ENCODE results near the gene CRELD1.

DNA sequence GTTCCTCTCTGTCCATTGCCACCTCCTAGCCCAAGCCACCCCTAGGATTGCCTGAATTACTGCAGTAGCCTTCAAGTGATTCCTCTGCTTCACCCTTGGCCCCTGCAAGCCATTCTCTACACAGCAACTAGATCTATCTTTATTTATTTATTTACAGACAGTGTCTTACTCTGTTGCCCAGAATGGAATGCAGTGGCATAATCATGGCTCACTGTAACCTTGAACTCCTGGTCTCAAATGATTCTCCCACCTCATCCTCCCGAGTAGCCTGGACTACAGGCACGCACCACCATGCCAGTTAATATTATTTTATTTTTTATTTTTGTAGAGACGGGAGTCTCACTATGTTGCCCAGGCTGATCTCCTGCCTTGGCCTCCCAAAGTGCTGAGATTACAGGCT, 45.1 kb upstream of the CRELD1 start:
- no peak for TF ChIP-seq GATA2 (CRISPR knock-in tag; IDR thresholded peaks at IDR 0.05)
- TF ChIP-seq, protein P1, sequence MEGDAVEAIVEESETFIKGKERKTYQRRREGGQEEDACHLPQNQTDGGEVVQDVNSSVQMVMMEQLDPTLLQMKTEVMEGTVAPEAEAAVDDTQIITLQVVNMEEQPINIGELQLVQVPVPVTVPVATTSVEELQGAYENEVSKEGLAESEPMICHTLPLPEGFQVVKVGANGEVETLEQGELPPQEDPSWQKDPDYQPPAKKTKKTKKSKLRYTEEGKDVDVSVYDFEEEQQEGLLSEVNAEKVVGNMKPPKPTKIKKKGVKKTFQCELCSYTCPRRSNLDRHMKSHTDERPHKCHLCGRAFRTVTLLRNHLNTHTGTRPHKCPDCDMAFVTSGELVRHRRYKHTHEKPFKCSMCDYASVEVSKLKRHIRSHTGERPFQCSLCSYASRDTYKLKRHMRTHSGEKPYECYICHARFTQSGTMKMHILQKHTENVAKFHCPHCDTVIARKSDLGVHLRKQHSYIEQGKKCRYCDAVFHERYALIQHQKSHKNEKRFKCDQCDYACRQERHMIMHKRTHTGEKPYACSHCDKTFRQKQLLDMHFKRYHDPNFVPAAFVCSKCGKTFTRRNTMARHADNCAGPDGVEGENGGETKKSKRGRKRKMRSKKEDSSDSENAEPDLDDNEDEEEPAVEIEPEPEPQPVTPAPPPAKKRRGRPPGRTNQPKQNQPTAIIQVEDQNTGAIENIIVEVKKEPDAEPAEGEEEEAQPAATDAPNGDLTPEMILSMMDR (IDR thresholded peaks at IDR 0.05), result no peak
- TF ChIP-seq JUND (IDR thresholded peaks at IDR 0.05), result no peak
- no peak for TF ChIP-seq EP300 (IDR thresholded peaks at IDR 0.05; ENCODE audit: borderline replicate concordance in 1 of 2, low read depth in 1 of 2, low read length in 1 of 2)
- TF ChIP-seq CHD2 (IDR thresholded peaks at IDR 0.05; ENCODE audit: low read length, partially characterized antibody), result no peak
- no peak for TF ChIP-seq NFIC (IDR thresholded peaks at IDR 0.05; ENCODE audit: borderline replicate concordance)
- no peak for TF ChIP-seq POLR2AphosphoS5 (IDR thresholded peaks at IDR 0.05; ENCODE audit: low read depth, low read length)
- TF ChIP-seq, protein P2, sequence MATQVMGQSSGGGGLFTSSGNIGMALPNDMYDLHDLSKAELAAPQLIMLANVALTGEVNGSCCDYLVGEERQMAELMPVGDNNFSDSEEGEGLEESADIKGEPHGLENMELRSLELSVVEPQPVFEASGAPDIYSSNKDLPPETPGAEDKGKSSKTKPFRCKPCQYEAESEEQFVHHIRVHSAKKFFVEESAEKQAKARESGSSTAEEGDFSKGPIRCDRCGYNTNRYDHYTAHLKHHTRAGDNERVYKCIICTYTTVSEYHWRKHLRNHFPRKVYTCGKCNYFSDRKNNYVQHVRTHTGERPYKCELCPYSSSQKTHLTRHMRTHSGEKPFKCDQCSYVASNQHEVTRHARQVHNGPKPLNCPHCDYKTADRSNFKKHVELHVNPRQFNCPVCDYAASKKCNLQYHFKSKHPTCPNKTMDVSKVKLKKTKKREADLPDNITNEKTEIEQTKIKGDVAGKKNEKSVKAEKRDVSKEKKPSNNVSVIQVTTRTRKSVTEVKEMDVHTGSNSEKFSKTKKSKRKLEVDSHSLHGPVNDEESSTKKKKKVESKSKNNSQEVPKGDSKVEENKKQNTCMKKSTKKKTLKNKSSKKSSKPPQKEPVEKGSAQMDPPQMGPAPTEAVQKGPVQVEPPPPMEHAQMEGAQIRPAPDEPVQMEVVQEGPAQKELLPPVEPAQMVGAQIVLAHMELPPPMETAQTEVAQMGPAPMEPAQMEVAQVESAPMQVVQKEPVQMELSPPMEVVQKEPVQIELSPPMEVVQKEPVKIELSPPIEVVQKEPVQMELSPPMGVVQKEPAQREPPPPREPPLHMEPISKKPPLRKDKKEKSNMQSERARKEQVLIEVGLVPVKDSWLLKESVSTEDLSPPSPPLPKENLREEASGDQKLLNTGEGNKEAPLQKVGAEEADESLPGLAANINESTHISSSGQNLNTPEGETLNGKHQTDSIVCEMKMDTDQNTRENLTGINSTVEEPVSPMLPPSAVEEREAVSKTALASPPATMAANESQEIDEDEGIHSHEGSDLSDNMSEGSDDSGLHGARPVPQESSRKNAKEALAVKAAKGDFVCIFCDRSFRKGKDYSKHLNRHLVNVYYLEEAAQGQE (IDR thresholded peaks at IDR 0.05; ENCODE audit: low read depth, low read length), result no peak
- TF ChIP-seq, protein P3, sequence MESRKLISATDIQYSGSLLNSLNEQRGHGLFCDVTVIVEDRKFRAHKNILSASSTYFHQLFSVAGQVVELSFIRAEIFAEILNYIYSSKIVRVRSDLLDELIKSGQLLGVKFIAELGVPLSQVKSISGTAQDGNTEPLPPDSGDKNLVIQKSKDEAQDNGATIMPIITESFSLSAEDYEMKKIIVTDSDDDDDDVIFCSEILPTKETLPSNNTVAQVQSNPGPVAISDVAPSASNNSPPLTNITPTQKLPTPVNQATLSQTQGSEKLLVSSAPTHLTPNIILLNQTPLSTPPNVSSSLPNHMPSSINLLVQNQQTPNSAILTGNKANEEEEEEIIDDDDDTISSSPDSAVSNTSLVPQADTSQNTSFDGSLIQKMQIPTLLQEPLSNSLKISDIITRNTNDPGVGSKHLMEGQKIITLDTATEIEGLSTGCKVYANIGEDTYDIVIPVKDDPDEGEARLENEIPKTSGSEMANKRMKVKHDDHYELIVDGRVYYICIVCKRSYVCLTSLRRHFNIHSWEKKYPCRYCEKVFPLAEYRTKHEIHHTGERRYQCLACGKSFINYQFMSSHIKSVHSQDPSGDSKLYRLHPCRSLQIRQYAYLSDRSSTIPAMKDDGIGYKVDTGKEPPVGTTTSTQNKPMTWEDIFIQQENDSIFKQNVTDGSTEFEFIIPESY (IDR thresholded peaks at IDR 0.05; ENCODE audit: borderline replicate concordance, low read depth), result no peak
- no peak for TF ChIP-seq YY1 (IDR thresholded peaks at IDR 0.05; ENCODE audit: low read depth)
- TF ChIP-seq RCOR1 (IDR thresholded peaks at IDR 0.05; ENCODE audit: low read length), result no peak
